ENCODE data around the gene RRP9. TPM values are rescaled to one million over a fixed set of nuclear protein-coding genes. Genes with fewer than 3 reads are reported as not detected.

The RRP9 gene
- total RNA-seq, 2 experiments from 2014 or later, result 74.0 to 83.0 TPM

DNA sequence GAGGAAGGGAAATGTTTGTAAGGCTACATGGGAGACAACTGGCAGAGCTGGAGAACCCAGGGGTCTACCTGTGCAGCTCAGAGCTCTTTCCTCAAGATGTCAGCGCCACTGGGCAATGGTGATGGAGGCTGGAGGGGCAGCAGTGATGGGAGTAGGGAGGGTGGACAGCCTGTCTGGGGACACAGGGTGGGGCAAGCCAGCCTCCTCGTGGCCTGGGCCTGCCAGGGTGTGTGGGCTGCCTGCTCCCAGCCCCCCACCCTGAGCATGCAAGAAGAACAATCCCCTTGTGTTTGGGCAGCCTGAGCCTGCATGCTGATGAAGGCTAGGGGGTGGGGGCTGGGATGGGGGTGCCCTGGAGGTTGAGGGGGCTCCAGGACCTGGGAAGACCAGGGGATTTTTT is 24.3 kb upstream of the RRP9 start:
- Mint-ChIP-seq H3K36me3 (peaks cover 1% of the 10 kb centered on the region), H3K4me3 (peak overlapping the region; percentile 48), H3K4me1 (peaks cover 5% of the 10 kb centered on the region), H3K27me3 (no peaks in the 10 kb centered on the region), H3K9me3 (no peaks in the 10 kb centered on the region), H3K27ac (no peak overlapping the region)
- no peak for DNase-seq

DNA sequence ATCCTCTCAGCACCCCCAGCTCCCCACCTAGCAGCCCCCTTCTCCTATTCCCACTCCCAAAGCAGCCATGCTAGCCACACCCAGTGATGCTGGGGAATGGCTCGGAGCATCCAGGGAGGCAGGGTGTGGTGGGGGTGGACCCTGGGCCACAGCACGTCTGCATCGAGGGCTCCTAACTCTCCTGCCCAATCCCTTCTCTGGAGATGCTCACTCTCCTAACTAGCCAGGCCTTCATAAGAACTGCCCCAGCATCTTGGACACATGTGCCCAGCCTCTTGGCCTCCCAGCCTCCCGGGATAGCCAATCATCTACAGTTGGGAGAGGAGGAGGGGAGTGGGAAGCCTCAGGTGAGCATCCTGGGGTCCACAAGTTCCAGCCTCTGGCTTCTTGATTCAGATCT is 22.8 kb upstream of the RRP9 start:
- Mint-ChIP-seq H3K27ac (no peak overlapping the region), H3K27me3 (no peaks in the 10 kb centered on the region), H3K36me3 (no peaks in the 10 kb centered on the region), H3K4me1 (peaks cover 5% of the 10 kb centered on the region), H3K4me3 (no peak overlapping the region), H3K9me3 (no peaks in the 10 kb centered on the region)
- DNase-seq, result no peak

DNA sequence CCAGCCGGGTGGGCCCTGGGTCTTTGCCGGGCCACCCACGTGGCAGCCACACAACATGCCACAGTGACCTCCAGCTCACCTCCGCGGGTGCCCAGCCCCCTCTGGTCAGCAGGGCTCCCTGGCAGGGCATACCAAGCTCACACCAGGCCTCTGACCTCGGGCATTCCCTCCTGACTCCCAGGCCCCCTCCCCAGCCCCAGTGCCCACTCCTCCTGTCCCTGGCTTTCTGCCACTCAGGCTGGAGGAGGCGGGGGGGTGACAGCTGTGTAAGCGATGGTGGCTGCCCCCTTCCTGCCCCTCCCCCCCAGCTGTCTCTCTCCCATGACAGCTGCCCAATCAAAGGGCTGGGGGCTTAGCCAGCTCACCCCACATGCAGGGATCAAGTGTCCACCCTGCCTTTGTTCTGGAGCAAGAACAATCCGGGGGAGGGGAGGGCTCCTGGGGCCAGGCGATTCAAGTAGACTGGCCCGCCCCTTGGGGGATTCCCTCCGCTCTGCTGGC is 22.3 kb upstream of the RRP9 start:
- DNase-seq, result no peak
- Mint-ChIP-seq H3K36me3 (no peaks in the 10 kb centered on the region), H3K4me3 (no peak overlapping the region), H3K9me3 (no peaks in the 10 kb centered on the region), H3K27me3 (no peaks in the 10 kb centered on the region), H3K4me1 (peaks cover 5% of the 10 kb centered on the region), H3K27ac (no peak overlapping the region)

DNA sequence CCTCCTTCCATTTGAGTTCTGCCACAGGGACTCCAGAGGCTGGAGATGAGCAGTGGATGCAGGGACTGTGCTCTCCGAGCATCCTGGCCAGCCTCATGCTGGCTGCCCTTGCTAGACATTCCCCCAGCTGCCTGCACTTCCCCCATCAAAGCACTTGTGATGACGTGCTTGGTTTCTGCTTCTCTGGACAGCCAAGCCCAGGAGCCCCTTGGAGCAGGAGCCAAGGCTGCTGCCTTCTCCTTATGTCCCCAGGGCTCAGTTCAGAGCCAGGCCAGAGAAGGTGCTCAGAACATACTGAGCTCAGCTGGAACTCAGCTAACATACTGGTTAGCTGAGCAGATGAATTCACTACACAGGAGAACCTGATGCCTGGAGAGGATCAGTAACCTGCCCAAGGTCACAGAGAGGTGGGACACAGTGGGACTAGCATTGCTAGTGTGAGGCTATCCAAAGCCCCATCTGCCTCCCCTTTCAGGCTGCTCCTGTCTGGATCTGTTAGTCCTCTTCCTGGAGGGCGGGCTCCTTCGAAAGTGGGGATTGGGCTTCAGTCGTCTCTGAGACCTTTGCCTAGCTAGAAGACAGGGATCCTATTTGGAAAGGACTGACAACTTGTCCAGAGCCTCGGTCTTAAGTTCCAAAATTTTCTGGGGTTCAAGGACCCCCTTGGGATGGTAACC is 21.3 kb upstream of the RRP9 start:
- Mint-ChIP-seq H3K27ac (no peak overlapping the region), H3K4me3 (no peak overlapping the region), H3K27me3 (no peaks in the 10 kb centered on the region), H3K36me3 (no peaks in the 10 kb centered on the region), H3K9me3 (no peaks in the 10 kb centered on the region), H3K4me1 (peaks cover 4% of the 10 kb centered on the region)
- no peak for DNase-seq

DNA sequence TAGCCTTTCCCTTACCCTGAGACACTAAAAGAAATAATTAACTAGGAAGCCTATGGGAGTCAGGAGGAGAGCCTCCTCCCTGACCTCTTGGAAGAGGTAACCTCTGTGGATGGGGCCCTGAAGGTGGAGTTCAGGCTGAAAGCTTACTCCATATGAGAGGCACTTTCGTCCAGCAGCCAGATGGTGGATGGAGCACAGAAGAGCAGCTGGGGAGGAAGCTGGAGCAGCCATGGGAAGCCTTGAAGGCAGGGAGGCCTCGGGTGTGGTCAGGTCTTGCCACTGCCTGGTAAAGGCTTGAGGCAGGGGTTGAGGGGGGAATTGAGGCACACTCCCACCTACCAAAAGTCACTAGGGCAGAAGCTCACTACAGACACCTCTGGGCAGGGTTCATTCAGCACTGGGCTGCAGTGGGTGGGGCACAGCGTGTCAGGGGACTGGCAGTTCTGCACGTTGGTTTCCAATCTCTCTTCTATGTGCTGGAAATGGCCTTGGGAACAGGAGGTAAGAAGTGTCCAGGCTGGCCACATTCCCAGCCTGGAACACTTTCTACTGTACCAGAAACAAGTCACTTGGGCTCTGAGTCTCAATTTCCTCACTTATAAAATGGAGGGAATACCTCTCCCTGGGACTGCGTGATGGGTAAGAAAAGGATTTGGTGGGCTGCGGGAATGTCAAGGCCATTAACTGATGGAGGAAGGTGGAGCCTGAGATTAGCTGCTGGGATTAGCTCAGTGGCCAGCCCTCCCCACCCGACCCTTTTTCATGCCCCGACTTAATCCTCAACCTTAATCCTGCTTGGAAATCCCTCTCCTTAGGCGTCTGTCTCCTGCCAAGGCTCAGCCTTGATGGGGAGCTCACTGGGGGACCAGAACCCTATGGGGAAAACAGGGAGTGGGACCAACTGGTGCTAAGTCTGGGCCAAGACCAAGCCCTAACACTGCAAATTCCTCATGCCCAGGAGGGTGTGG is 20.2 kb upstream of the RRP9 start:
- Mint-ChIP-seq H3K4me3 (no peak overlapping the region), H3K9me3 (no peaks in the 10 kb centered on the region), H3K27ac (peak overlapping the region; percentile 66), H3K4me1 (peaks cover 2% of the 10 kb centered on the region), H3K36me3 (no peaks in the 10 kb centered on the region), H3K27me3 (peaks cover 1% of the 10 kb centered on the region)
- DNase-seq, result no peak

DNA sequence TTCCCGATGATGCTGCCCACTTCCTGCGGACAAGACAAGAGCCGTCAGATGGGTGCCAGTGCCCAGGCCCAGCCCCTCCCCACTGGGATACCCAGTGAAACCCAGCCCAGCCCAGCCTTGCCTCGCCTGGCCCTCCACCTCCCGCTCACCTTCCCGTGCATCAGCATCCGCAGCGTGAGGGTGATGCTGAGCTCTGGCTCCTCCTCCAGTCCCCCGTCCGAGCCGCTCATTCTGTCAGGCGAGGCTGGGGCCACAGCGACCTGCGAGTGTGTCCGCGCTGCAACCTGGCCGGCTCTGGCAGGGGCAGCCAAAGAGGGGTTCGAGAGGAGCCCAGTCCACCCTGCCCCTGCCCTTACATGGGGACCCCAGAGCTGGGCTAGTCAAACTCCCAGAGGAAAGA is 19.3 kb upstream of the RRP9 start:
- Mint-ChIP-seq H3K9me3 (no peaks in the 10 kb centered on the region), H3K4me3 (no peak overlapping the region), H3K27me3 (peaks cover 6% of the 10 kb centered on the region), H3K36me3 (no peaks in the 10 kb centered on the region), H3K4me1 (no peaks in the 10 kb centered on the region), H3K27ac (no peak overlapping the region)
- DNase-seq, result no peak

DNA sequence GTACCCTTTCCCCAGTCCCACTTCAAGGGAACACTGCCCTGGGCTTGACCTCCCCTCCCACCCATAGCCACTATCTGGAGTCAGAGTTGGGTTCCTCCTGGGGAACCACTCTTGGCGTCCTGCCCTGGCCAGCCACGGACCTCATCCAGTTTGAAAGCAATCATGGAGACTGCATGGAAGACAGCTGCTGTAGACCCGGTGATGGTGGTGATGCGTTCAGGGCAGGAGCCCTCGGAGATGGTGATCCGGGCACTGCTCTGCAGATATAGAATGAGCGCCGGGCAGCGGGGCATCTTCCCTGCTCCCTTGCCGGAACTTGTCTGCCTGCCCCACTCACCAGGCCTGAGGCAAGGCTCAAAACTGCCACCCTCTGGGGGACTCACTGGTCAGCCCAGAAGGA is 18.7 kb upstream of the RRP9 start:
- Mint-ChIP-seq H3K4me3 (no peak overlapping the region), H3K36me3 (no peaks in the 10 kb centered on the region), H3K4me1 (no peaks in the 10 kb centered on the region), H3K27ac (no peak overlapping the region), H3K9me3 (no peaks in the 10 kb centered on the region), H3K27me3 (peaks cover 7% of the 10 kb centered on the region)
- DNase-seq, result no peak

DNA sequence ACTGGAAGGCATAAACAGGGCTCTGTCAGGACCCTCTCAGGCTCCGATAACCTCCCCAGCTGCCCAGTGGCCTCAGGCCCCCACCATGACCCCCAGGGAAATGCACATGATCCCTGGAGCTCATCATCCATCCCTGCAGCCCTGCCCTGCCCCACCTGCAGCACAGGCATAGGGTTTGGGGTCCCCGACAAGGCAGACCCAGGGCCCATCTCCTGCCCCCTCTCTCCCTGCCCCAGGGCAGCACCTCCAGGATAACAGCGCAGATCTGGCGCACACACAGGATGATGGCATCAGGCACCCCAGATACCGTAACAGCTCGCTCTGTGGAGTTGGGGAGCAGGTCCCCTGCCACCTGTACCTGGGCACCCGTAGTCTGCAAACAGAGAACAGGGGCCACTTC is 17.9 kb upstream of the RRP9 start:
- Mint-ChIP-seq H3K36me3 (no peaks in the 10 kb centered on the region), H3K27me3 (peaks cover 15% of the 10 kb centered on the region), H3K4me1 (no peaks in the 10 kb centered on the region), H3K4me3 (no peak overlapping the region), H3K9me3 (no peaks in the 10 kb centered on the region), H3K27ac (no peak overlapping the region)
- no peak for DNase-seq

DNA sequence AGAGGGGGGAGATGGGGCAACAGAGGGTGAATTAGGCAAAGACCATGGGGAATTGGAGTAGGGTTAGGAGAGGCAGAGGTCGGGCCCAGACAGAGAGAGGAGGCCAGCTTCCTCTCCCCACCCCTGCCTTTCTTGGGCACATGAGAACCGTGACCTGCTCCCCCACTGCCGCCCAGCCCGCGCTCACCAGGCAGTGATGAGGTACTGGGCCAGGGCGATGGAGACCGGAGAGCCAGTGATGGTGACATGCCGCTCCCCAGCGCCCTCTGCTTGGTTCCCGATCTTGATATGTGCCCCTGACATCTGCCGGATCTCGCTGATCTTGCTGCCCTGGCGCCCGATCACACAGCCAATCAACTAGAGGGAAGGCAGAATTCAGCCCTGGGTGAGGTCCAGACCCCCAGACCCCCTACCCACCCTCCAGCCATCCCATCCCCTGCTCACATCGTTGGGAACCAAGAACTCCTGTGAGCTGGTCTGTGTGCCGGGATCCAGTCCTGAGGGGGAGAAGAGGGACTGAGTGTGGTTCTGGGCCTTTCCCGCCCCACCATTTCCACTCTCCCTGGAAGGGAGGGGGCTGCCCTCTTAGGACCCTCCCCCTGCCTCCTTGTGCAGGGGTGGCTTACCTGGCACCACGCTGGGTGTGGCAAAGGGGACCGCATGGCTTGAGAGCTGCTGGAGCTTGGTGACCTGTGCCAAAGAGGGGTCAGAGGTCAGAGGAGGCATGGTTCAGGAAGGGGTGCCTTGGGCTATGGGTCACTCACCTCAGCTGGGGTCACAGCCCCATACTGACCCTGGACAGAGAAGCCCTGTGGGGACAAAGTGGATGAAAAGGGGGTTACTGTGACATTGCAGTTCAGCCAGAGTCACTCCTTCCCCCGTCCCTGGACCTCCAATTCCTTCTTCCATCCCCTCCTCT is 17.2 kb upstream of the RRP9 start:
- peaks cover 23% of the 10 kb centered on the region for H3K27me3 Mint-ChIP-seq
- H3K9me3 Mint-ChIP-seq, result no peaks in the 10 kb centered on the region
- DNase-seq, result no peak
- no peak overlapping the region for H3K27ac Mint-ChIP-seq
- H3K4me3 Mint-ChIP-seq, result no peak overlapping the region
- no peaks in the 10 kb centered on the region for H3K4me1 Mint-ChIP-seq
- H3K36me3 Mint-ChIP-seq, result no peaks in the 10 kb centered on the region

DNA sequence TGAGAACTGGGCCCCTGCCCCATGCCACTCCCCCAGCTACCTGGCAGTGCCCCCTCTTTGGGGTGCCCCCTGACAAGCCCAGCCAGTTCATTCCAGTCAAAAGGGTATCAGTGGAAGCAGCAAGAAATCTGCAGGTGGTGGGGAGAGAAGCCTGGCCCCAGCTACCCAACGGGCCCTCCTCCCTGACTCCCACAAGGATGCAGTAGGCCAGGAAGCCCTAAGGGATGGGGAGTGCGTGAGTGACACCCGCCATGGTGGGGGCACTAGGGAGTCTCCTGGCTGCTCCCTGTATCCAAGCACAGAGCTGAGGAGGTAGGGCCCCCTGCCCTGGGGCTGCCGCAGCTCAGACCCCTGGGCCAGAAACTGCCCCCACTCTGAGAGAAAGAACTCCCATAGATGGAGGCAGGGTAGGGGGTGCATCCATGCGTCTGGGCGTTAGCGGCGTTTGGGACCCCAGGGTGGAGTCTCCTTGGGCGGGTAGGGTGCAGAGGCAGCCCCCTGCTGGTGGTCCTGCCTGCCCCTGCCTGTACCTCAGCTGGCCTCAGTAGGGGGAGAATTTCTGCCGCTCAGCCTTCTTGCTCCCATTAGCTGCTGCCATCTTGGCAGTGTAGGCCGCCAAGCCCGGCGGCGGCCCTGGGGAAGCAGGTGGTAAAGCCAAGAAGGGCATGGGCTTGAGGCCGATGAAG is 16.0 kb upstream of the RRP9 start:
- Mint-ChIP-seq H3K36me3 (no peaks in the 10 kb centered on the region), H3K27me3 (peaks cover 33% of the 10 kb centered on the region), H3K4me3 (no peak overlapping the region), H3K27ac (no peak overlapping the region), H3K9me3 (no peaks in the 10 kb centered on the region), H3K4me1 (no peaks in the 10 kb centered on the region)
- no peak for DNase-seq

DNA sequence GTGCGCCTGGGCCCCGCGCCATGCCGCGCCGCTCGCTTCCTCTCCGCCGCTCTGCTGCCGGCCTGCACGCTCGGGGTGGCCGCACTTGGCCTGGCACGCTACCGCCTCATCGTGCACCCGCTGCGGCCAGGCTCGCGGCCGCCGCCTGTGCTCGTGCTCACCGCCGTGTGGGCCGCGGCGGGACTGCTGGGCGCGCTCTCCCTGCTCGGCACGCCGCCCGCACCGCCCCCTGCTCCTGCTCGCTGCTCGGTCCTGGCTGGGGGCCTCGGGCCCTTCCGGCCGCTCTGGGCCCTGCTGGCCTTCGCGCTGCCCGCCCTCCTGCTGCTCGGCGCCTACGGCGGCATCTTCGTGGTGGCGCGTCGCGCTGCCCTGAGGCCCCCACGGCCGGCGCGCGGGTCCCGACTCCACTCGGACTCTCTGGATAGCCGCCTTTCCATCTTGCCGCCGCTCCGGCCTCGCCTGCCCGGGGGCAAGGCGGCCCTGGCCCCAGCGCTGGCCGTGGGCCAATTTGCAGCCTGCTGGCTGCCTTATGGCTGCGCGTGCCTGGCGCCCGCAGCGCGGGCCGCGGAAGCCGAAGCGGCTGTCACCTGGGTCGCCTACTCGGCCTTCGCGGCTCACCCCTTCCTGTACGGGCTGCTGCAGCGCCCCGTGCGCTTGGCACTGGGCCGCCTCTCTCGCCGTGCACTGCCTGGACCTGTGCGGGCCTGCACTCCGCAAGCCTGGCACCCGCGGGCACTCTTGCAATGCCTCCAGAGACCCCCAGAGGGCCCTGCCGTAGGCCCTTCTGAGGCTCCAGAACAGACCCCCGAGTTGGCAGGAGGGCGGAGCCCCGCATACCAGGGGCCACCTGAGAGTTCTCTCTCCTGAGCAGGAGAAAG is 14.4 kb upstream of the RRP9 start:
- no peaks in the 10 kb centered on the region for H3K9me3 Mint-ChIP-seq
- no peaks in the 10 kb centered on the region for H3K36me3 Mint-ChIP-seq
- no peaks in the 10 kb centered on the region for H3K4me1 Mint-ChIP-seq
- peak; percentile 48 for DNase-seq
- no peak overlapping the region for H3K27ac Mint-ChIP-seq
- H3K27me3 Mint-ChIP-seq, result peaks cover 33% of the 10 kb centered on the region
- H3K4me3 Mint-ChIP-seq, result peak overlapping the region; percentile 33

DNA sequence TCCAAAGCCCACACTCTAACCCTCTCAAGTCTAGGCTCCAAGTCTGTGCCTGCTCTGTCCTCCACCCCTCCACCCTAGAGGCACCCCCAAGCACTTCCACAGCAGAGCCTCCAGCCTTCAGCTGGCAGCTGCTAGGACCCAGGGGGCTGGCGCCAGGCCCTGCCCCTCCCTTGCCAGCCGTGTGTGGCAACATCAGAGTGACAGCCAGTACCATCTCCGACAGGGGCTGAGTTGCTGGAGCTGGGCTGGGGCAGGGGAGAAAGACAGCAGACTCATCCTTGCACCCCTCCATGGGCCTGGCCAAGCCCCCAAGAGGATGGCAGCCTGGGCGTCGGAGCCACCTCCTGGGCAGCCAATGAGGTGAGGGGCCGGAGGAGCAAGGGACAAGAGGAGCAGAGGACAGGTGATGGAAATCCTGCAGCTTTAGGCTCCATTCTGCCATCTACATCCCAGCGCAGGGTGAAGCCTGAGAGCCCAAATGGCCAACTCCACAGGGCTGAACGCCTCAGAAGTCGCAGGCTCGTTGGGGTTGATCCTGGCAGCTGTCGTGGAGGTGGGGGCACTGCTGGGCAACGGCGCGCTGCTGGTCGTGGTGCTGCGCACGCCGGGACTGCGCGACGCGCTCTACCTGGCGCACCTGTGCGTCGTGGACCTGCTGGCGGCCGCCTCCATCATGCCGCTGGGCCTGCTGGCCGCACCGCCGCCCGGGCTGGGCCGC is 13.6 kb upstream of the RRP9 start, which contains the start of gene GPR62:
Gene GPR62 (plus strand): TSS at position 207 of the 718 bp plus-strand sequence. CDS start 272 bp downstream, at position 479.
- no peaks in the 10 kb centered on the region for H3K36me3 Mint-ChIP-seq
- no peaks in the 10 kb centered on the region for H3K9me3 Mint-ChIP-seq
- H3K4me1 Mint-ChIP-seq, result no peaks in the 10 kb centered on the region
- H3K4me3 Mint-ChIP-seq, result no peak within 1 kb of the TSS
- no peak within 1 kb of the TSS for H3K27ac Mint-ChIP-seq
- peaks cover 33% of the 10 kb centered on the region for H3K27me3 Mint-ChIP-seq
- no peak for DNase-seq

DNA sequence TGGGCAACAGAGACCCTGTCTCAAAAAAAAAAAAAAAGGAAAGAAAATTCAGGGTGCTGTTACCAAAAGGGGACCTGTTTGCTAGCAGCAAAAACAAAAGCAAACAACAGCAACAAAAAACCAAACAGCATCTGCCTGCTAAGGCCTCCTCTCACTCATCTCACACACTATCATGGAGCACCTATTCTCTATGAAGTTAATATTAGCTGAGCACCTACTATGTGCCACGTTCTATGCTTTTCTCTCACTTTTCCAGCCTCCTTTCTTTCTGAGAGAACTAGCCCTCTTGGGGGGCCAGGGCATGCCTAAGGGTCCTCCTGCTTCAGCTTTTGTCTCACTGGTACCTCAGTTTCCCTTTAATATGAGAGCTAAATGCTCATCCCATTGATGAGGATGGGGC is 13.0 kb upstream of the RRP9 start:
- Mint-ChIP-seq H3K27me3 (peaks cover 33% of the 10 kb centered on the region), H3K4me3 (no peak overlapping the region), H3K36me3 (no peaks in the 10 kb centered on the region), H3K27ac (no peak overlapping the region), H3K4me1 (no peaks in the 10 kb centered on the region), H3K9me3 (no peaks in the 10 kb centered on the region)
- no peak for DNase-seq
